Measurements from ENCODE around the gene LRAT. TPM values are rescaled to one million over a fixed set of nuclear protein-coding genes. Genes with fewer than 3 reads are reported as not detected.

The LRAT gene
- polyA plus RNA-seq, 1 donor from 2014 or later = 0.19 TPM

DNA sequence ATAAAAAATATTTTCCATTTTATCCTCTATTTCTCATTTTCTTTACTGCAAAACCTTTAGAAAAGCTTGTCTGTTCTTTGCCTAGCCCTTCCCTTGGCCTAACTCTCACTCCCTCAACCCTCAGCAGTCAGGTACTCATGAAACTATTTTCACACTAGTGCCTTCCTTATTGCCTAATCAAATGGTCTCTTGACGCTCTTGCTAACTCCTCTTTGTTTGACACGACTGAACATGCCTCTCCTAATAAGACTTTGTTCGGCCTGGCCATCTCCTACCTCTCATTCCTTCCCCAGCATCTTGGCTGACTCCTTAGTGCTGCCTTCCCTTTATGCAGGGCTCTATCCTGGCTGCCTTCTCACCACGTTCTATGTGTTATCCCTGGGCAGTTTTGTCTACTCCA lies 11.1 kb upstream of the LRAT start:
- H3K27me3 ChIP-seq (ENCODE audit: insufficient read depth, low read depth, low read length) = no peaks in the 10 kb centered on the region
- H3K4me2 ChIP-seq (ENCODE audit: low read length) = no peak overlapping the region
- H3K36me3 ChIP-seq (ENCODE audit: insufficient read depth, low read length) = no peaks in the 10 kb centered on the region
- H3K27ac ChIP-seq (ENCODE audit: low read length) = no peak overlapping the region
- H3K9ac ChIP-seq (ENCODE audit: low read length) = no peak overlapping the region
- no peaks in the 10 kb centered on the region for H3K9me3 ChIP-seq (ENCODE audit: low read length)
- H3K9me2 ChIP-seq (ENCODE audit: insufficient read depth, low read length) = no peaks in the 10 kb centered on the region
- H4K20me1 ChIP-seq (ENCODE audit: insufficient read depth) = no peaks in the 10 kb centered on the region
- no peaks in the 10 kb centered on the region for H3K79me2 ChIP-seq (replicated peaks; ENCODE audit: insufficient read depth, low read length)
- no peaks in the 10 kb centered on the region for H3F3A ChIP-seq (ENCODE audit: insufficient read depth, low read length, poor library complexity, severe bottlenecking)
- TF ChIP-seq EZH2 (IDR thresholded peaks at IDR 0.05; ENCODE audit: borderline replicate concordance, insufficient read depth, low read length, poor library complexity, severe bottlenecking) (no peak), POLR2AphosphoS5 (IDR thresholded peaks at IDR 0.05) (no peak), TAF1 (IDR thresholded peaks at IDR 0.05; ENCODE audit: low read depth) (no peak)
- TF ChIP-seq, protein P1, sequence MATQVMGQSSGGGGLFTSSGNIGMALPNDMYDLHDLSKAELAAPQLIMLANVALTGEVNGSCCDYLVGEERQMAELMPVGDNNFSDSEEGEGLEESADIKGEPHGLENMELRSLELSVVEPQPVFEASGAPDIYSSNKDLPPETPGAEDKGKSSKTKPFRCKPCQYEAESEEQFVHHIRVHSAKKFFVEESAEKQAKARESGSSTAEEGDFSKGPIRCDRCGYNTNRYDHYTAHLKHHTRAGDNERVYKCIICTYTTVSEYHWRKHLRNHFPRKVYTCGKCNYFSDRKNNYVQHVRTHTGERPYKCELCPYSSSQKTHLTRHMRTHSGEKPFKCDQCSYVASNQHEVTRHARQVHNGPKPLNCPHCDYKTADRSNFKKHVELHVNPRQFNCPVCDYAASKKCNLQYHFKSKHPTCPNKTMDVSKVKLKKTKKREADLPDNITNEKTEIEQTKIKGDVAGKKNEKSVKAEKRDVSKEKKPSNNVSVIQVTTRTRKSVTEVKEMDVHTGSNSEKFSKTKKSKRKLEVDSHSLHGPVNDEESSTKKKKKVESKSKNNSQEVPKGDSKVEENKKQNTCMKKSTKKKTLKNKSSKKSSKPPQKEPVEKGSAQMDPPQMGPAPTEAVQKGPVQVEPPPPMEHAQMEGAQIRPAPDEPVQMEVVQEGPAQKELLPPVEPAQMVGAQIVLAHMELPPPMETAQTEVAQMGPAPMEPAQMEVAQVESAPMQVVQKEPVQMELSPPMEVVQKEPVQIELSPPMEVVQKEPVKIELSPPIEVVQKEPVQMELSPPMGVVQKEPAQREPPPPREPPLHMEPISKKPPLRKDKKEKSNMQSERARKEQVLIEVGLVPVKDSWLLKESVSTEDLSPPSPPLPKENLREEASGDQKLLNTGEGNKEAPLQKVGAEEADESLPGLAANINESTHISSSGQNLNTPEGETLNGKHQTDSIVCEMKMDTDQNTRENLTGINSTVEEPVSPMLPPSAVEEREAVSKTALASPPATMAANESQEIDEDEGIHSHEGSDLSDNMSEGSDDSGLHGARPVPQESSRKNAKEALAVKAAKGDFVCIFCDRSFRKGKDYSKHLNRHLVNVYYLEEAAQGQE (IDR thresholded peaks at IDR 0.05; ENCODE audit: borderline replicate concordance) = no peak
- TF ChIP-seq, protein P2, sequence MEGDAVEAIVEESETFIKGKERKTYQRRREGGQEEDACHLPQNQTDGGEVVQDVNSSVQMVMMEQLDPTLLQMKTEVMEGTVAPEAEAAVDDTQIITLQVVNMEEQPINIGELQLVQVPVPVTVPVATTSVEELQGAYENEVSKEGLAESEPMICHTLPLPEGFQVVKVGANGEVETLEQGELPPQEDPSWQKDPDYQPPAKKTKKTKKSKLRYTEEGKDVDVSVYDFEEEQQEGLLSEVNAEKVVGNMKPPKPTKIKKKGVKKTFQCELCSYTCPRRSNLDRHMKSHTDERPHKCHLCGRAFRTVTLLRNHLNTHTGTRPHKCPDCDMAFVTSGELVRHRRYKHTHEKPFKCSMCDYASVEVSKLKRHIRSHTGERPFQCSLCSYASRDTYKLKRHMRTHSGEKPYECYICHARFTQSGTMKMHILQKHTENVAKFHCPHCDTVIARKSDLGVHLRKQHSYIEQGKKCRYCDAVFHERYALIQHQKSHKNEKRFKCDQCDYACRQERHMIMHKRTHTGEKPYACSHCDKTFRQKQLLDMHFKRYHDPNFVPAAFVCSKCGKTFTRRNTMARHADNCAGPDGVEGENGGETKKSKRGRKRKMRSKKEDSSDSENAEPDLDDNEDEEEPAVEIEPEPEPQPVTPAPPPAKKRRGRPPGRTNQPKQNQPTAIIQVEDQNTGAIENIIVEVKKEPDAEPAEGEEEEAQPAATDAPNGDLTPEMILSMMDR (IDR thresholded peaks at IDR 0.05; ENCODE audit: poor library complexity, severe bottlenecking) = no peak
- H3K4me3 ChIP-seq (ENCODE audit: low read length) = no peak overlapping the region
- H2AFZ ChIP-seq (ENCODE audit: low read depth, low read length) = no peak overlapping the region

DNA sequence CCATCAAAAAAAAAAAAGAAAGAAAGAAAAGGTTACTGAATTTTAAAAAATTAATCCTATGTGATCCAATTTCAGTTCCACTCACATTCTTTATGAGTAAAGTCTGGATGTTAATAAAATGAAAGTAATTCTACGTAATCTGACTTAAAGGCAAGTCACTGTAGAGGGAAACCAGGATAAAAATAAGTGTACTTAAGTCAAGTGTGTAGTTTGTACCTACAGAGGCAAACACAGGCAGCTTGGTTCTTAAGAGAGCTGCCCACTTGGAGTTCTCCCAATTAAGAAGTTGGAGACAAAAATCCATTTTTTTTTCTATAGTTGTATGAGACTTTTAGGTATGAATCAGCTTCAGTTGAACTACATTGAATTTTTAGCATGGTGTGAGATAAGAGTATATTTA lies 7.0 kb upstream of the LRAT start:
- H3F3A ChIP-seq (ENCODE audit: insufficient read depth, low read length, poor library complexity, severe bottlenecking) = no peaks in the 10 kb centered on the region
- no peak for TF ChIP-seq RAD21 (conservative IDR thresholded peaks at IDR 0.05)
- H3K79me2 ChIP-seq (replicated peaks; ENCODE audit: insufficient read depth, low read length) = no peaks in the 10 kb centered on the region
- peaks cover 20% of the 10 kb centered on the region for H3K27me3 ChIP-seq (ENCODE audit: insufficient read depth, low read depth, low read length)
- H3K9ac ChIP-seq (ENCODE audit: low read length) = no peak overlapping the region
- no peak overlapping the region for H2AFZ ChIP-seq (ENCODE audit: low read depth, low read length)
- no peaks in the 10 kb centered on the region for H4K20me1 ChIP-seq (ENCODE audit: insufficient read depth)
- no peak overlapping the region for H3K4me2 ChIP-seq (ENCODE audit: low read length)
- H3K4me3 ChIP-seq (ENCODE audit: low read length) = no peak overlapping the region
- H3K9me2 ChIP-seq (ENCODE audit: insufficient read depth, low read length) = no peaks in the 10 kb centered on the region
- no peak overlapping the region for H3K27ac ChIP-seq (ENCODE audit: low read length)
- no peaks in the 10 kb centered on the region for H3K36me3 ChIP-seq (ENCODE audit: insufficient read depth, low read length)
- H3K9me3 ChIP-seq (ENCODE audit: low read length) = no peaks in the 10 kb centered on the region

DNA sequence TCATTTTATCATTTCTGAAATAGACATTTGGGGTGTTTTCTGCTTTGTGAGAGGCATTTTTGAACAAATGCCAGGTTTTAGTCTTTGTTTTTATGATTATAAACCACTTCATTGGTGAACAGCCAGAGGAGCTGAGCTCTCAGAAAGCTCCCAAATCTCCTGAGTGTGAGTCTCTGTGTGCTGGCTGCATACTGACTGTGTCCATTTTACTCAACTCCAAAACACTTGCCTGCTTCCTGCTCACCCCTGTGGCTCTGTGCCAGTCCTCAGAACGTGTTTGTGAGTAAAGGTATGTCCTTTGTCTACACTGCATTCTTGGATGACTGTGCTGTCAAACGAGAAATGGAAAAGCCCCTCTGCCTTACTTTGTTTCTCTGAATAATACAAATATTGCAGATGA lies 5.4 kb upstream of the LRAT start:
- Histone ChIP-seq H3K36me3 (ENCODE audit: insufficient read depth, low read length) (no peaks in the 10 kb centered on the region), H3K9me2 (ENCODE audit: insufficient read depth, low read length) (no peaks in the 10 kb centered on the region), H3K79me2 (replicated peaks; ENCODE audit: insufficient read depth, low read length) (no peaks in the 10 kb centered on the region), H3K27ac (ENCODE audit: low read length) (no peak overlapping the region), H3K4me3 (ENCODE audit: low read length) (no peak overlapping the region), H2AFZ (ENCODE audit: low read depth, low read length) (no peak overlapping the region), H3K9ac (ENCODE audit: low read length) (no peak overlapping the region), H3K27me3 (ENCODE audit: insufficient read depth, low read depth, low read length) (peaks cover 36% of the 10 kb centered on the region), H3K4me2 (ENCODE audit: low read length) (no peak overlapping the region), H3K9me3 (ENCODE audit: low read length) (no peaks in the 10 kb centered on the region), H4K20me1 (ENCODE audit: insufficient read depth) (no peaks in the 10 kb centered on the region), H3F3A (ENCODE audit: insufficient read depth, low read length, poor library complexity, severe bottlenecking) (no peaks in the 10 kb centered on the region)
- TF ChIP-seq TAF1 (IDR thresholded peaks at IDR 0.05; ENCODE audit: low read depth) (no peak), POLR2AphosphoS5 (IDR thresholded peaks at IDR 0.05) (no peak), SMC3 (conservative IDR thresholded peaks at IDR 0.05; ENCODE audit: poor library complexity) (no peak), EZH2 (IDR thresholded peaks at IDR 0.05; ENCODE audit: borderline replicate concordance, insufficient read depth, low read length, poor library complexity, severe bottlenecking) (no peak)
- TF ChIP-seq, protein P2 (IDR thresholded peaks at IDR 0.05; ENCODE audit: poor library complexity, severe bottlenecking) = no peak

Measured in neural cell (in vitro differentiated cells).